NCI-H460 (cell line): ENCODE measurements around the gene FST. TPM values are rescaled to one million over a fixed set of nuclear protein-coding genes. Genes with fewer than 3 reads are reported as not detected.

Experiments
- DNase-seq: peaks from one replicate; pipeline ENCODE4 v3.0.0-alpha.2; 2016; ENCODE audit warnings: low read depth; ENCODE audit errors: extremely low read depth
- total RNA-seq: library from RNA; depleted of rRNA; stranded (reverse); fragments of >200 nt; shearing (Covaris generic); gene quantifications from 2 replicates; pipeline ENCODE4 v1.2.3, GENCODE V29; 2014; rRNA removed

The FST gene
- total RNA-seq, 1 experiment from 2014 or later = 84.8 TPM

DNA sequence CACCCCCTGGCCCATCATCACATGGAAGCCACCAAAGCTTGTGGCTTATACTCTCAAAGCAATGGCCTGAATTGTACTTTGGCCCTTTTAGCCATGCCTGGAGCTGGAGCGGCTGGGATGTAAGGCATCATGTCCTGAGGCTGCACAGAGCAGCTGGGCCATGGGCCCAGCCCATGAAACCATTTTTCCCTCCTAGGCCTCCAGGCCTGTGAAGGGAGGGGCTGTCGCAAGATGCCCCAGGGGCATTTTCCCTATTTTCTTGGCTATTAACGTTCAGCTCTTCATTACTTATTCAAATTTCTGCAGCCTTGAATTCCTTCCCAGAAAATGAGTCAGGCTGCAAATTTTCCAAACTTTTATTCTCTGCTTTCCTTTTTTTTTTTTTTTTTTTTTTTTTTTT, 27.7 kb downstream of the FST start:
- no peak for DNase-seq

DNA sequence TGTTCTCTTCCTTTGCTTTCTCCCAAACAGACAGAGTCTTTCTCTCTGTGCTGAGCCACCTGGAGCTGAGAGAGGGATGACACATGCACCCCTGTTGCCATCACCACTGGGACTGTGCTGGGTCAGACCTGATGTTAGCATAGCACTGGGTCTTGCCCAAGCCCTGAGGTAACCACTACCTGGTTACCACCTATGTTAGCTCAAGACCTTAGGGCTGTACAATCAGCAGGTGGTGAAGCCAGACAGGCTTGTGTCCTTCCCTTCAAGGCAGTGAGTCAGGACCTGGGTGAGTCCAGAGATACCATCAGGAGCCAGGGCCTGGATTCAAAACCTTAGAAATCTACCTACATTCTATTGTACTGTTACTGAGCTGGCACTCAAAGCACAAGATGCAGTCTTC, 32.1 kb downstream of the FST start:
- DNase-seq = no peak

DNA sequence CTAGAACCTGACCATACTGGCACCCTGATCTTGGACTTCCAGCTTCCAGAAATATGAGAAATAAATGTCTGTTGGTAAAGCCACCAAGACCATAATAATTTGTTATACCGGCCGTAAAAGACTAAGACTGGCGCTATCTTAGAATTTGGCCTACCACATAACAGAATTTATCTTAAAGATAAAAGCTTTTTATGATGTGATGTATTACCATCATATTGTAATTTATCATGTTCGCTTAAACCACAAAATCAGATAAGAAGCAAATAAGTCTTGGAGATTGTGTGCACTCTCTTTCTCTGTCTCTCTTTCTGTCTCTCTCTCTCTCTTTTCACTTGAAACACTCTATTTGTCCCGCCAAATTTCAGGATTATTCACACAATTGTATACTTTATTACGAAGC, 35.6 kb downstream of the FST start:
- DNase-seq = no peak

DNA sequence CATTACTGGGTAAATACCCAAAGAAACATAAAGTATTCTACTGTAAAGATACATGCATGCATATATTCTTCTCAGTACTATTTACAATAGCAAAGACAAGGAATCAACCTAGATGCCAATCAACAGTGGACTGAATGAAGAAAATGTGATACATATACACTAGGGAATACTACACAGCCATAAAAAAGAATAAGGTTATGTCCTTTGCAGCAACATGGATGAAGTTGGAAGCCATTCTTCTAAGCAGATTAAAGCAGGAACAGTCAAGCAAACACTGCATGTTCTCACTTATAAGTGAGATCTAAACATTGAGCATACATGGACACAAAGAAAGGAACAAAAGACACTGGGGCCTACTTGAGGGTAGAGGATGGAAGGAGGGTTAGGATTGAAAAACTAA, 40.4 kb downstream of the FST start:
- DNase-seq = no peak

Other genes with a start within 250 kb of the FST start
- gene NDUFS4, start 80.0 kb downstream of the FST start, total RNA-seq = 227 TPM in 2 replicates